HEK293 (cell line): Measurements from ENCODE around the gene CCDC73.

Experiments
- CTCF ChIA-PET: fragments of 350-600 bp; formaldehyde crosslinking; extraction: SDS; loops from one replicate; lab custom pipeline; 2021; ENCODE audit warnings: antibody characterized with exemption; lab: Yijun Ruan, JAX
- POLR2A ChIA-PET: fragments of 300-600 bp; formaldehyde crosslinking; extraction: SDS; loops from one replicate; lab custom pipeline; 2020; ENCODE audit warnings: antibody characterized with exemption, inconsistent platforms; lab: Yijun Ruan, JAX
- H3K27ac ChIP-seq: fragments of 200-500 bp; sonication (Bioruptor generic); 2 replicates; pipeline ENCODE4 v1.5.1; 2014; ENCODE audit warnings: low read depth, low read length, control low read depth, inconsistent platforms; ENCODE audit errors: extremely low read depth
- H3K36me3 ChIP-seq, 2 experiments: fragments of 200-500 bp in 1 of 2; sonication (Bioruptor generic) in 1 of 2; 1 replicate in 1 of 2; 2 replicates in 1 of 2; pipeline ENCODE4 v1.5.1; 2014 to 2017; ENCODE audit warnings: inconsistent platforms in 2 of 2, low read length in 2 of 2; ENCODE audit not compliant: control insufficient read depth in 2 of 2, insufficient read depth in 1 of 2
- H3K4me1 ChIP-seq: fragments of 200-500 bp; sonication (Bioruptor generic); 2 replicates; pipeline ENCODE4 v1.5.1; 2014; ENCODE audit warnings: mild to moderate bottlenecking, low read length, inconsistent platforms; ENCODE audit not compliant: control insufficient read depth, insufficient read depth
- H3K4me3 ChIP-seq: 2 replicates; pipeline ENCODE4 v1.5.1; 2011; ENCODE audit warnings: low read depth, mild to moderate bottlenecking, control low read depth, low read length, moderate library complexity
- H3K9me3 ChIP-seq: fragments of 200-500 bp; sonication (Bioruptor generic); 2 replicates; pipeline ENCODE4 v1.5.1; 2014; ENCODE audit warnings: low read depth, low read length, inconsistent platforms; ENCODE audit not compliant: control insufficient read depth, insufficient read depth
- GLI2 ChIP-seq: fragments of 450-650 bp; formaldehyde crosslinking; IDR thresholded peaks from 2 replicates; pipeline ENCODE4; 2017; ENCODE audit warnings: missing biosample characterization, missing genetic modification characterization, low read depth, borderline replicate concordance
- HIC1 ChIP-seq: fragments of 450-650 bp; formaldehyde crosslinking; IDR thresholded peaks from 2 replicates; pipeline ENCODE4 v1.5.1; 2016; ENCODE audit warnings: missing biosample characterization, missing genetic modification characterization
- MEIS1 ChIP-seq: sonication (generic); formaldehyde crosslinking; IDR thresholded peaks from 2 replicates; pipeline ENCODE4 v1.8.1; 2022; ENCODE audit warnings: missing genetic modification reagents, mild to moderate bottlenecking, borderline replicate concordance
- PATZ1 ChIP-seq: fragments of 450-650 bp; formaldehyde crosslinking; IDR thresholded peaks from 2 replicates; pipeline ENCODE4 v1.5.1; 2016; ENCODE audit warnings: missing biosample characterization, missing genetic modification characterization
- SALL2 ChIP-seq: fragments of 450-650 bp; formaldehyde crosslinking; IDR thresholded peaks from 2 replicates; pipeline ENCODE4 v1.5.0; 2017; ENCODE audit warnings: missing biosample characterization, mild to moderate bottlenecking, missing genetic modification characterization, borderline replicate concordance
- SP7 ChIP-seq: fragments of 450-650 bp; formaldehyde crosslinking; IDR thresholded peaks from 2 replicates; pipeline ENCODE4 v1.5.1; 2016; ENCODE audit warnings: missing biosample characterization, missing genetic modification characterization
- ZNF114 ChIP-seq: fragments of 450-650 bp; formaldehyde crosslinking; IDR thresholded peaks from 2 replicates; pipeline ENCODE4 v1.5.0; 2017; ENCODE audit warnings: missing biosample characterization, missing genetic modification characterization
- ZNF23 ChIP-seq: fragments of 450-650 bp; formaldehyde crosslinking; IDR thresholded peaks from 2 replicates; pipeline ENCODE4 v1.5.1; 2016; ENCODE audit warnings: missing biosample characterization, missing genetic modification characterization, borderline replicate concordance
- ZNF248 ChIP-seq: fragments of 450-650 bp; formaldehyde crosslinking; IDR thresholded peaks from 2 replicates; pipeline ENCODE4 v1.5.1; 2017; ENCODE audit warnings: missing biosample characterization, missing genetic modification characterization
- ZNF362 ChIP-seq: fragments of 450-650 bp; formaldehyde crosslinking; IDR thresholded peaks from 2 replicates; pipeline ENCODE4 v1.5.1; 2016; ENCODE audit warnings: missing biosample characterization, missing genetic modification characterization
- ZNF394 ChIP-seq: fragments of 450-650 bp; formaldehyde crosslinking; IDR thresholded peaks from 2 replicates; pipeline ENCODE4 v1.5.1; 2016; ENCODE audit warnings: missing biosample characterization, missing genetic modification characterization, mild to moderate bottlenecking, moderate library complexity, borderline replicate concordance
- ZNF423 ChIP-seq: fragments of 450-650 bp; formaldehyde crosslinking; IDR thresholded peaks from 2 replicates; pipeline ENCODE4 v1.5.1; 2016; ENCODE audit warnings: missing biosample characterization, missing genetic modification characterization
- ZNF521 ChIP-seq: fragments of 450-650 bp; formaldehyde crosslinking; IDR thresholded peaks from 2 replicates; pipeline ENCODE4 v1.5.1; 2017; ENCODE audit warnings: missing biosample characterization, mild to moderate bottlenecking, missing genetic modification characterization
- ZNF549 ChIP-seq: fragments of 450-650 bp; IDR thresholded peaks from 2 replicates; pipeline ENCODE4 v1.5.1; 2018; ENCODE audit warnings: missing biosample characterization, missing genetic modification characterization, mild to moderate bottlenecking, inconsistent platforms, moderate library complexity
- ZNF555 ChIP-seq: fragments of 450-650 bp; formaldehyde crosslinking; conservative IDR thresholded peaks from 2 replicates; pipeline ENCODE4 v1.5.1; 2017; ENCODE audit warnings: missing biosample characterization, mild to moderate bottlenecking, missing genetic modification characterization, inconsistent platforms
- ZNF654 ChIP-seq: fragments of 450-650 bp; formaldehyde crosslinking; IDR thresholded peaks from 2 replicates; pipeline ENCODE4 v1.5.1; 2016; ENCODE audit warnings: low read depth, missing biosample characterization, missing genetic modification characterization
- ZNF747 ChIP-seq: fragments of 450-650 bp; formaldehyde crosslinking; IDR thresholded peaks from 2 replicates; pipeline ENCODE4 v1.5.1; 2016; ENCODE audit warnings: missing biosample characterization, missing genetic modification characterization
- ZNF792 ChIP-seq: fragments of 450-650 bp; formaldehyde crosslinking; IDR thresholded peaks from 2 replicates; pipeline ENCODE4 v1.5.1; 2016; ENCODE audit warnings: missing biosample characterization, missing genetic modification characterization
- ZNF837 ChIP-seq: fragments of 450-650 bp; formaldehyde crosslinking; IDR thresholded peaks from 2 replicates; pipeline ENCODE4 v1.5.1; 2016; ENCODE audit warnings: missing biosample characterization, missing genetic modification characterization
- ZSCAN16 ChIP-seq: fragments of 450-650 bp; formaldehyde crosslinking; IDR thresholded peaks from 2 replicates; pipeline ENCODE4 v1.5.1; 2016; ENCODE audit warnings: missing biosample characterization, missing genetic modification characterization
- TF ChIP-seq, protein P1 (sequence below): fragments of 450-650 bp; formaldehyde crosslinking; IDR thresholded peaks from 2 replicates; pipeline ENCODE4 v1.5.1; 2016; ENCODE audit warnings: missing biosample characterization, missing genetic modification characterization

Gene CCDC73

DNA sequence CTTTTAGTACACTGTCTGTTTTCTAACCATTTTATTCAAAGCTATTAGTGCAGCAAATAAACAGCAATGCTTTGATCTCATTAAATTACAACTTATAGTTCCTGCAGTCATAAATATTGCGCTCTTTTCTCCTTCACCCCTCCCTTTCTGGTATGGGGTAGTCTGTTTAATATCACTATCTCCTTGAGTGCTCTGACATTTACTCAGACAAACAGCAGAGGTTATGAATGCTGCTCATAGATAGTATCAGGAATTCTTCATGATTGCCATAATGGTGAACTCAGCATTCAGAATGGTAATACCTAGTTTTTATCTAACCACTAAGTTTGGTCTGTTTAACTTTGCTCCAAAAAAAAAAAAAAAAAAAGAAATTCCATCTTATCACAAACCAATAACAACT lies 123.4 kb downstream of the CCDC73 start:
- TF ChIP-seq ZSCAN16 (tag by site-specific recombination) (no peak), ZNF521 (tag by site-specific recombination) (no peak), ZNF792 (tag by site-specific recombination) (no peak), ZNF248 (tag by site-specific recombination) (no peak), ZNF394 (tag by site-specific recombination) (no peak), ZNF837 (no peak), ZNF23 (tag by site-specific recombination) (no peak), MEIS1 (no peak), ZNF423 (tag by site-specific recombination) (no peak), SP7 (no peak), SALL2 (tag by site-specific recombination) (no peak), ZNF114 (tag by site-specific recombination) (no peak)
- TF ChIP-seq, protein P1, sequence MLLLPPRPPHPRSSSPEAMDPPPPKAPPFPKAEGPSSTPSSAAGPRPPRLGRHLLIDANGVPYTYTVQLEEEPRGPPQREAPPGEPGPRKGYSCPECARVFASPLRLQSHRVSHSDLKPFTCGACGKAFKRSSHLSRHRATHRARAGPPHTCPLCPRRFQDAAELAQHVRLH (tag by site-specific recombination) = no peak
- Histone ChIP-seq H3K27ac (no peak overlapping the region), H3K36me3 (no peaks in the 10 kb centered on the region), H3K4me3 (no peak overlapping the region), H3K4me1 (no peaks in the 10 kb centered on the region), H3K9me3 (no peaks in the 10 kb centered on the region)
- POLR2A ChIA-PET = interaction anchor here (0.7 kb wide), 1 partner anchor 150 kb away, joined by 3 read pairs; no protein-coding TSS in a partner anchor
- CTCF ChIA-PET = no interaction called here

GRCh38 chr11:32659672-32660071 lies 134.8 kb downstream of the CCDC73 start:
- H3K27ac ChIP-seq = no peak overlapping the region
- TF ChIP-seq ZNF114 (tag by site-specific recombination) (no peak), GLI2 (tag by site-specific recombination) (no peak), ZNF747 (tag by site-specific recombination) (no peak), ZNF362 (tag by site-specific recombination) (no peak), ZNF654 (tag by site-specific recombination) (no peak), ZNF549 (tag by site-specific recombination) (no peak), ZNF555 (tag by site-specific recombination) (no peak), HIC1 (tag by site-specific recombination) (no peak), PATZ1 (tag by site-specific recombination) (no peak)
- H3K9me3 ChIP-seq = no peaks in the 10 kb centered on the region
- ChIA-PET POLR2A (interaction anchor here (0.6 kb wide), 1 partner anchor 592 kb away, joined by 3 read pairs; no protein-coding TSS in a partner anchor), CTCF (interaction anchor here (1.5 kb wide), 1 partner anchor 11 kb away, joined by 3 read pairs; no protein-coding TSS in a partner anchor)
- H3K4me3 ChIP-seq = no peak overlapping the region
- H3K4me1 ChIP-seq = no peaks in the 10 kb centered on the region
- H3K36me3 ChIP-seq = no peaks in the 10 kb centered on the region
